Activated CD8-positive, alpha-beta memory T cell treated with anti-CD3 and anti-CD28 coated beads, Interleukin-2, amount 50 U/mL, for 24 hours (primary cell): ENCODE measurements around the gene B4GALT2.

Experiments
- DNase-seq: peaks from one replicate; pipeline ENCODE4 v3.0.0-alpha.2; 2020; ENCODE audit errors: extremely low read depth

Gene B4GALT2

DNA sequence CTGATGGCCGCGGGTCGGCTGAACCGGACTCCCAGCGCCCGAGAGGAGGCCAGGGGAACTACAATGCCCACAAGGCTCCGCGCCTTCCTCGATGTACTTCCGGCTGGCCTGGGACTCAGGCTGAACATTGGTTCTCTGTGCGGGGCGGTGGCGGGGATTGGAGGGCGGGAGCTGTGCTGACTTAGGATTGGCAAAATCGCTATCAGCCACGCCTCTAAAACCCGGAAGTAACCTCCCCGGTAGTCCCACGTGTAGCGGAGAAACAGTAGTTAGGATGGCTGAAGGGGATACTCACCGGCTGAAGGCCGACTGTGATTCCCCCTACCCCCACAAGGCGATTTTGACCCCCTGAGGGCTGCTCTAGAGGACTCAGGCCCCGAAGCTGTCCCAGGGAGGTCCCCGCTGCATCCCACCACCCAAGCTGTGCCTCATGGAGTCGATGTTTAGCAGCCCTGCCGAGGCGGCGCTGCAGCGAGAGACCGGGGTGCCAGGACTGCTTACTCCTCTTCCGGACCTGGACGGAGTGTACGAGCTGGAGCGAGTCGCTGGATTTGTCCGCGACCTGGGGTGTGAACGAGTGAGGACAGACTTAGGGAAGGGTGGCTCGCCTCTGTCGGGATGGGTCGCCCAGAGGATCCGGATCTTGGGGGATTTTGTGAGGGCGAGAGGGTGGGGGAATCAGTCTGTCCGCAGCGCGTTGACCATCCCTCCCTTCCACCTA lies 9.1 kb upstream of the B4GALT2 start, which contains the start of gene DPH2:
DPH2 (plus strand) TSS at position 265 of the 721 bp plus-strand sequence; CDS start at position 431, 166 bp downstream.
- DNase-seq: peak; percentile 95

DNA sequence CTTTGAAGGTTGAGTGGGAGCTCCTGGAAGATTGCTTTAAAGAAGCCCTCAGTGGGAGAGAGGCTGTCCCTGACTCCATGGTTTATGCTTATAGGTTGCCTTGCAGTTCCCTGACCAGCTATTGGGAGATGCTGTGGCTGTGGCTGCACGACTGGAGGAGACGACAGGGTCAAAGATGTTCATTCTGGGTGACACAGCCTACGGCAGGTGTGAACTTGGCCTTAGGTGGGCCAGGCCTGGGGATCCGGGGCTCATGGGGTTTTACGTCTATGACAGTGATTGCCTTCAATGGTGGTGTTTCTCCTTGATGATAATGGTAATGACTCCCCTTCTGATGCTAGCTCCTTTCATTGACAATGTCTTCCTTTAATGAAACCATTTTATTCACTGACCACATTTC lies 8.5 kb upstream of the B4GALT2 start:
- DNase-seq: no peak

DNA sequence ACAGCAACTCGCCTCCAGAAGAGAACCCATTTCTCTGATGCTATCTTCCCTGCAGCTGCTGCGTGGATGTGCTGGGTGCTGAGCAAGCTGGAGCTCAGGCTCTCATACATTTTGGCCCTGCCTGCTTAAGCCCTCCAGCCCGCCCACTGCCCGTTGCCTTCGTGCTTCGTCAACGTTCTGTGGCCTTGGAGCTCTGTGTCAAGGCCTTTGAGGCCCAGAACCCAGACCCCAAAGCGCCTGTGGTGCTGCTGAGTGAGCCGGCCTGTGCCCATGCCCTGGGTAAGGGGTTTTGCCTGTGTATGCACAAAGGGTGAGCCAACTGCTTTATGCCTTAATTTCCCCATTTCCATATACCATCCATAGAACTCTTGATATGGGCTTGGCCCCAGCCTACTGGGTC lies 8.1 kb upstream of the B4GALT2 start:
- DNase-seq: no peak

DNA sequence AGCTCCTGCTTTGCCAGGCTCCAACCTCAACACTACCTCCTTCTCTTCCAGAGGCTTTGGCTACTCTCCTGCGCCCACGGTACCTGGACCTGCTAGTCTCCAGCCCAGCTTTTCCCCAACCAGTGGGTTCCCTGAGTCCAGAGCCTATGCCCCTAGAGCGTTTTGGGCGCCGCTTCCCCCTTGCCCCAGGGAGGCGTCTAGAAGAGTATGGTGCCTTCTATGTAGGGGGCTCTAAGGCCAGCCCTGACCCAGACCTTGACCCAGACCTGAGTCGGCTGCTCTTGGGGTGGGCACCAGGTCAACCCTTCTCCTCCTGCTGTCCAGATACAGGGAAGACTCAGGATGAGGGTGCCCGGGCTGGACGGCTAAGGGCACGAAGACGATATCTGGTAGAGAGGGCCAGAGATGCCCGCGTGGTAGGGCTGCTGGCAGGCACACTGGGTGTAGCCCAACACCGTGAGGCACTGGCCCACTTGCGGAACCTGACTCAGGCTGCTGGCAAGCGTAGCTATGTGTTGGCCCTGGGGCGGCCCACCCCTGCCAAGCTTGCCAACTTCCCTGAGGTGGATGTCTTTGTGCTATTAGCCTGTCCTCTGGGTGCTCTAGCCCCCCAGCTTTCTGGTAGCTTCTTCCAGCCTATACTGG lies 7.6 kb upstream of the B4GALT2 start:
- no peak for DNase-seq

GRCh38 chr1:43973981-43974442 lies 5.0 kb upstream of the B4GALT2 start:
- DNase-seq: no peak

DNA sequence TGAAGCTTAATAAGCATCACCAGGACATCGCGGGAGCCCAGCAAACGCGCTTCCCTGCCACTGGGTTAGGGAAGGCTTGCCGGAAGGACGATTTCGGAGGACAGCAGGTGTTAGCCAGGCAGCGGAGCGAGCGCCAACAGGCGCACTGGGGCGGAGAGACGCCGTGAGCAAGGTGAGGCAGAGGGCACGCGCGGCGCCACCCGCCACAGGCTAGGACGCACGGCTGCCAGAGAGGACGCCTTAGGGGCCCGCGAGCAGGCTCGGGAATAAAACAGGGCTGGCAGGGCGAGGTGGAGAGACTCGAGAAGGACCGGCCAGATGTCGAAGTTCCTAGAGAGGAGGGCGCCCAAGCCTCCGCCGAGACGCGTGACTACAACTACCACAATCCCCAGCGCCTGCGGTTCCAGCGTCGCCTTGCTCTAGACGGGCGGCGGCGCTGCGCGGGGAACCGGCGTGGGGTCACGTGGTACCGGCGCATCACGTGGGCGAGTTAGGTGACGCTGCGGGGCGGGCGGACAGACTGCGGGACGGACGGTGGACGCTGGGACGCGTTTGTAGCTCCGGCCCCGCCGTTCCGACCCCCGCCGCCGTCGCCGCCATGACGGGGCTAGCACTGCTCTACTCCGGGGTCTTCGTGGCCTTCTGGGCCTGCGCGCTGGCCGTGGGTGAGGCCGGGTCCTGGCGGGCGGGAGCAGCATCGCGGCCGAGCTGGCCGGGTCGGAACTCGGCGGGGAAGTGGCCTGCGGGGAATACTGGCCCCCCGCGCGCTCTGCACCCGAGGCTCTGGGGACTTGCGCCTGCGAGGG lies 4.4 kb upstream of the B4GALT2 start, which contains the start of gene ATP6V0B:
ATP6V0B (plus strand) TSS at position 518 of the 806 bp plus-strand sequence; CDS start at position 599, 81 bp downstream.
- DNase-seq: peak; percentile 90

GRCh38 chr1:43975249-43975961 lies 3.6 kb upstream of the B4GALT2 start:
- no peak for DNase-seq

DNA sequence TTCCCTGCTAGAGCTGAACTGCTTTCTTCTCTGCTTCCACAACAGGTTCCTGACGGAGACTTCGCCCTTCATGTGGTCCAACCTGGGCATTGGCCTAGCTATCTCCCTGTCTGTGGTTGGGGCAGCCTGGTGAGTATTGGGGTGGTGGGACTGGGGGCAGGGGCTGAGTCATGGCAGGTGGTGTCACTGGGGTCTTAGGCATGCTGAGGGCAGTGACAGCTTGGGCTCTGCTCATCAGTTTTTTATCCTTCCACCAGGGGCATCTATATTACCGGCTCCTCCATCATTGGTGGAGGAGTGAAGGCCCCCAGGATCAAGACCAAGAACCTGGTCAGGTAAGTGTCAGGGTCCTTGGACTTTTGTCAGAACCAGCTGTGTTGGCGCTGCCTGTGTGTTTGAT lies 3.0 kb upstream of the B4GALT2 start:
- DNase-seq: no peak

GRCh38 chr1:43976890-43977289 lies 2.1 kb upstream of the B4GALT2 start:
- DNase-seq: no peak

DNA sequence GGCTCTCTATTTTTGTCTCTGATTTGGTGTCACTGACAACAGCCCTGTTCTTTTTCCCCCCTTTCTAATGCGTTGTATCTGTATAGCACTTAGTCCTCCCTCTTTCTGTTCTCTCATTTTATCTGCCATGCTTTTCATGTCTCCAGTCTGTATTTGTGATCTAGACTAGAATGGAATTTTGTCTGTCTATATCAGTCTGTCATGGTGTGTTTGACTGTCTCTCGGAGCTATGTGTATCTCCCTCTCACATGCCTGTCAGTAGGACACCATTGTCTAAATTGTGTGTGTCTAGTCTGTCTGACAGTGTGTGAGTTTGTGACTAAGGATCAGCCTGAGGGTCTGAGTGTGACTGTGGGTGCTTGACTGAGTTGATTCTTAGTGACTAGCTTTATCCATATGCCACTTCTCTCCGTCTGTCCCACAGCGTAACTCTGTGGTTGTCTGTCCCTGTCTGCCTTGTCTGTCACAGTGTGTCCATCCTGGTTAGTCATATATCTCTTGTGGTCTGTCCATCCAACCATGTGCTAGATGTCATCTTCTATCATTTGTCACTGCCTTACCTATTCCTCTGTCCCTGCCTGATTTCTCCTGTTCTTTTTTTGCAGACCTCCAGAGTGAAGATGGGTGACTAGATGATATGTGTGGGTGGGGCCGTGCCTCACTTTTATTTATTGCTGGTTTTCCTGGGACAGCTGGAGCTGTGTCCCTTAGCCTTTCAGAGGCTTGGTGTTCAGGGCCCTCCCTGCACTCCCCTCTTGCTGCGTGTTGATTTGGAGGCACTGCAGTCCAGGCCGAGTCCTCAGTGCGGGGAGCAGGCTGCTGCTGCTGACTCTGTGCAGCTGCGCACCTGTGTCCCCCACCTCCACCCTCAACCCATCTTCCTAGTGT lies 1.4 kb upstream of the B4GALT2 start:
- no peak for DNase-seq

DNA sequence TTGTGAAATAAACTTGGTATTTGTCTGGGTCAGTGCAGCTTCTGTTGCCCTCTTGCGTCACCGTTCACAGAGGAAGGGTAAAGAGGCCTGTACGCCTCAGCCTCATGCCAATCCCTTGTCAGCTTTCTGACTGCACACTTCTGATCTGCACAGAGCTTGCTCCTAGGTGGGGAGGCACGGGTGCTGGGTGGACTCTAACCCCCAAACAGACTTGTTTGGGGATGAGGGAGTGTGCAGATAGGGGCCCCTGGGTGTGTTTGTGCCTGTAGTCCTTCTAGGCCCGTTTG lies 803 bp upstream of the B4GALT2 start:
- no peak for DNase-seq

GRCh38 chr1:43979261-43979527 lies 184 bp downstream of the B4GALT2 start:
- DNase-seq: no peak

- no peak for DNase-seq
Measured at GRCh38 chr1:43979528-43980254, 681 bp downstream of the B4GALT2 start.

GRCh38 chr1:43980255-43981134 lies 1.5 kb downstream of the B4GALT2 start:
- DNase-seq: no peak

- DNase-seq: no peak
Measured at GRCh38 chr1:43981135-43981491, 2.1 kb downstream of the B4GALT2 start.

- no peak for DNase-seq
Measured at GRCh38 chr1:43981636-43982035, 2.6 kb downstream of the B4GALT2 start.

DNA sequence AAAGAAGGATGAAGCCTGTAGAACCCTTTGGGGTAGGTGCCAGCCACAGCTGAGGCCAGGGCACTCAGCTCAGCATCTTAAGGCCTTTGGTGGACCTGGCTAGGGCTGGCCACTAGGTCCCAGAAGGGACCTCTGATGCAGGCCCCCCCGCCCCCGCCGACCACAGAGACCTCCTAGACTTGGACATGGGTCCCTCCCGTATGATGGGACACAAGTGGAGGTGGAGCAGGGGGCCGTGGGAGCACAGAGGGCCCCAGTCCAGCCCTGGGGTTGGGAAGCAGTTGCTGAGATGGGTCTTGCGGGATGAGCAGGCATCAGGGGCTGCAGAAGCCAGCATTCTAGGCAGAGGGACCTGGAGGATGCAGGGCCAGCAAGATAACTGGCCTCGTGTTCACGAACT lies 3.2 kb downstream of the B4GALT2 start:
- no peak for DNase-seq

GRCh38 chr1:43982808-43983207 lies 3.8 kb downstream of the B4GALT2 start:
- no peak for DNase-seq

DNA sequence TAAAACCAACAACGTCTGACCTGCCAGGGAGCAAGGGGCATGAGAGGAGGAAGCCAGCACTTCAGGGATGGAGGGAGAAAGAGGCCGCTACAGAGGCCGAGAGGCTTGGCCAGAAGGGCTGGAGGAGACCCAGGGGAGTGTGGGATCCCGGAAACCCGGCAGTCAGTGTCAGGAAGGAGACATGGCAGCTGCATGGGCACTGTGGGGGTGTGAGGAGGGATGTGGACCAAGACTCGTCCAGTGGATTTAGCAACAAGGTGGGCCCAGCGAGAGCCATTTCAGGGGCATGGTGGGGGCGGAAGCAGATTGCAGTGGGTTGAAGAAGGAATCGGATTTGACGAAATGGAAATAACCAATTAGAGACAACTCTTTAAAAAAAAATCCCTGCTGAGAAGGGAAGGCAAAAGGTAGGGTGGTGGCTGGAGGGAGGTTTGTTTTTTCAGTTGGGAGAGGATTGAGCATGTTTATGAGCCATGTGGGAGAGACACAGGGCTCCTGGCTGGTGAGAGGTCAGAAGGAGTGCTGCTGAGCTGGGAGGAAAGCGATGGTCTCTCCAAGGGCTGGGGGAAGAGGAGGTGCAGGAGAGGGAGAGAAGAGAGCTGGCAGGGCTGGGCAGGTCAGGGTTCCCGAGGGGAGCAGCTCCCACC lies 4.4 kb downstream of the B4GALT2 start:
- DNase-seq: no peak
